ENCODE measurements around the gene ATP5F1E.

ATP5F1E gene

GRCh38 chr20:59004763-59005522 lies 27.2 kb downstream of the ATP5F1E start:
- no peak for TF ChIP-seq CTCF (IDR thresholded peaks at IDR 0.05; ENCODE audit: borderline replicate concordance, control extremely low read depth, extremely low read depth, insufficient read depth, missing control alignments)
- in situ Hi-C loops (cut with MboI; ENCODE audit: low sequenced_read_pairs, unreplicated experiment) = no loop called here
- DNase-seq (ENCODE audit: low spot score) = peak; percentile 88

GRCh38 chr20:59004493-59004762 lies 27.7 kb downstream of the ATP5F1E start:
- TF ChIP-seq CTCF (IDR thresholded peaks at IDR 0.05; ENCODE audit: borderline replicate concordance, control extremely low read depth, extremely low read depth, insufficient read depth, missing control alignments) = no peak
- no peak for DNase-seq (ENCODE audit: low spot score)
- in situ Hi-C loops (cut with MboI; ENCODE audit: low sequenced_read_pairs, unreplicated experiment) = no loop called here

GRCh38 chr20:59003836-59004492 lies 28.2 kb downstream of the ATP5F1E start:
- no peak for DNase-seq (ENCODE audit: low spot score)
- in situ Hi-C loops (cut with MboI; ENCODE audit: low sequenced_read_pairs, unreplicated experiment) = no loop called here
- no peak for TF ChIP-seq CTCF (IDR thresholded peaks at IDR 0.05; ENCODE audit: borderline replicate concordance, control extremely low read depth, extremely low read depth, insufficient read depth, missing control alignments)

GRCh38 chr20:59002874-59003399 lies 29.2 kb downstream of the ATP5F1E start:
- DNase-seq (ENCODE audit: low spot score) = no peak
- no peak for TF ChIP-seq CTCF (IDR thresholded peaks at IDR 0.05; ENCODE audit: borderline replicate concordance, control extremely low read depth, extremely low read depth, insufficient read depth, missing control alignments)
- in situ Hi-C loops (cut with MboI; ENCODE audit: low sequenced_read_pairs, unreplicated experiment) = no loop called here

- in situ Hi-C loops (cut with MboI; ENCODE audit: low sequenced_read_pairs, unreplicated experiment) = no loop called here
- no peak for TF ChIP-seq CTCF (IDR thresholded peaks at IDR 0.05; ENCODE audit: borderline replicate concordance, control extremely low read depth, extremely low read depth, insufficient read depth, missing control alignments)
- no peak for DNase-seq (ENCODE audit: low spot score)
Measured at GRCh38 chr20:59002388-59002787, 29.7 kb downstream of the ATP5F1E start.

GRCh38 chr20:59001449-59002171 lies 30.5 kb downstream of the ATP5F1E start:
- DNase-seq (ENCODE audit: low spot score) = no peak
- in situ Hi-C loops (cut with MboI; ENCODE audit: low sequenced_read_pairs, unreplicated experiment) = no loop called here
- TF ChIP-seq CTCF (IDR thresholded peaks at IDR 0.05; ENCODE audit: borderline replicate concordance, control extremely low read depth, extremely low read depth, insufficient read depth, missing control alignments) = no peak

Measured in GM13976 (cell line).